HTERT RPE-1 (cell line): ENCODE results near the gene BHLHE23.

Experiments
- in situ Hi-C: fragments of 300-500 bp; cut with MboI; formaldehyde crosslinking; loops from 4 replicates; pipeline ENCODE4 v1.14.3; 2020; ENCODE audit warnings: low sequenced_read_pairs

BHLHE23 gene

DNA sequence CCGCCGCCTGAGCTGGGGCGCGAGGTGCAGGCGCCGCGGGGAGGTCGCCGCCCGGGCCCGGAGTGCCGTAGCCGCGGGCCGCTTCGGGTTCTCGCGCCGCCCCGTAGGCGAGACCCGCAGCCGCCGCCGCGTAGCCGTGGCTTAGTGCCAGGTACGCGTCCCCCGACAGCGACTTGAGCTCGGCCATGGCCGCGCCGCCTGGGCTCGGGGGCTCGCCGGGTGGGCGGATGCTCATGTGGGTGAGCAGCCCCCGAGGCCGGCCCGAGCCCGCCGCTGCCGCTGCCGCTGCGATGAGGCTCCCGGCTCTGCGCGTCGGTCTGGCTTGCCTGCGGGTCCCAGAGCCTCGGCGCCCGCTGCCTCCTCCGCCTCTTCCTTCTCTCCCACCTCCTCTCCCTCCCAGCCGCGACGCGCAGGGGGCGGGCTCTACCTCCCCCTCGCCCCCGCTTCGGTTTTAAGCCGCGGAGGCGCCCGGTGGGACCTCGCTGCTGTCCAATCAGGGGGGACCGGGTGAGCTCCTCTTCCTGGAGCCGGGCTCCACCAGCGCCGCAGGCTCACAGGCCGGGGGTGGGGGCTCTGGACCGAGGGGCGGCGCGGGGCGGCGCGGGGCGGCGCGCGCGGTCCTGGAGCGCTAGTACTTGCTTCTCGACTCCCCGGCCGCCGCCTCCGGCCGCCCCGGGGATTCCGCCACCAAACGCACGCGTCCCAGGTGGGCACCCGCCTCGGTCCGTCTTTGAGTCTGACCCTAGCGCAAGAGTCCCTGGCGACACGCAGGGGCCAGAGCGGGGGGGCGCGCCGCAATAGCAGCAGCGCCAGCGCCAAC lies at the start of gene BHLHE23:
Gene BHLHE23, minus strand, starts transcription at position 425 of the 820 bp plus-strand sequence. Its CDS starts 190 bp downstream, at position 235.
- in situ Hi-C loops = no loop called here

DNA sequence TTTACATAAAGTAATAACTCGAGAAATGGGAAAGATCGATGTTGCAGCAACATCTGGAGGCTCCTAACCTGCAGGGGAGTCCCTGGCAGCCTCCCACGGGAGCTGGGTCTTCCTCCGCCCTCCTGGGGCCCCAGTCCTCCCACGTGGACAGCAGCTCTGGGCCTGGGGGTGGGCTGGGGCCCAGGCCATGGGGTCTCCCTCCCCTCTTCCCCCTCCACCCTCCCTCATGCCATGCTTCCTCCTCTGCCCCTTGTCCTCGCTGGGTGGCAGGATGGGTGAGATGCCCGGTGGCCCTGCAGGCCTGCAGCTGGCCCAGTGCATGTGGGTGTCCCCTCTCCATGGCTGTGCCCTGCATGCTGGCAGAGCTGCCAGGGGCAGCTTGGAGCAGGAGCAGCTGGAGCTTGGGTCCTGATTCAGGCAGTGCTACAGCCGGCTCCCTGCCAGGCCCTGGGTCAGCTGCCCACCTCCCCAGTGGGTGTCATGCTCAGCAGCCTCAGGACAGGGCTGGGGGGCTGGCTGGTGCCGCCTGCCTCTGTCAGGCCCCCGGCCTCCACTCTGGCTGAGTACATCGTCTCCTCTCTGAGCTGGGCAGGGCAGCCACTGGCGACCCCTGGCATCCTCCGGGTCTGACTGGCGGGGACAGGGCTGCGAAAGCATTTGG lies 48.9 kb upstream of the BHLHE23 start:
- in situ Hi-C loops = no loop called here

DNA sequence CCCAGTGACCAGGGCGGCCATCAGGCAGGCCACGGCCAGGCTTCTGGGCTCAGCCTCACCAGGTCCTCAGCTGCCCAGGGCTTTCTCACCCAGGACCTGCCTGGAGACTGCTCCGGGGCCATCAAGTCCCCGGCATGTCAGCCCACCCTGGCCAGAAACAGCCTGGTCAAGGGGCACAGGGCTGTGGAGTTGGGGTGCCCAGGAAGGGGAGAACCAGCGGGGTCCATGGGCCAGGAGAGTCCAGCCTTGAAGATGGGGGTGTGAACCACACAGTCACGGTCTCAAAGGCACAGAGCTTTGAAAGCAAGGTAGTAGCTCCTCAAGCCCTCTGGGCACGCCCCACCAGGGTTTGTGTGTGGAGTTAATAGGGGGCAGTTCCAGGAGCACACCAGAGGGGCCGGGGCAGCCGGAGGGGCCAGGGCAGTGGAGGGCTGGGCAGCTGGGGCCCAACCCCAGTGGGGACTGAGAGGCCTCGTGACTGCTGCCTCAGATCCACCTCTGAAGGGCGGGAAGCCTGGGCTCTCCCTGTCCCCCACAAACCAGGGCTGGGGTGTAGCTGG lies 48.0 kb upstream of the BHLHE23 start:
- in situ Hi-C loops = no loop called here

DNA sequence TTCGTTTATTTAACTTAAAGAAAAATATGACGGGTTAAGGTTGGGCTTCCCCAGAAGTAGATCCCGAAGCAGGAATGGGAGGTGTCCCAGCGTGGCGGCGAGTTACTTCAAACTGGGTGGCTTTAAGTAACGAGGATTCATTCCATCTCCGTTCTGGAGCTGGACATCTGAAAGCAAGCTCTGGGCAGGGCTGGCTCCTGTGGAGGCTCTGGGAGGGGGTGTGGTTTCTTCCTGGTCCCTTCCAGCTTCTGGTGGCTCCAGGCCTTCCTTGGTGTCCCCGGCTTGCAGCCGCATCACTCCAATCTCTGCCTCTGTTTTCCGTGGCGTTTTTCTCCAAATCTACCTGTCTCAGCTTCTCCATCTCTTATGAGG lies 47.3 kb upstream of the BHLHE23 start:
- in situ Hi-C loops = no loop called here

DNA sequence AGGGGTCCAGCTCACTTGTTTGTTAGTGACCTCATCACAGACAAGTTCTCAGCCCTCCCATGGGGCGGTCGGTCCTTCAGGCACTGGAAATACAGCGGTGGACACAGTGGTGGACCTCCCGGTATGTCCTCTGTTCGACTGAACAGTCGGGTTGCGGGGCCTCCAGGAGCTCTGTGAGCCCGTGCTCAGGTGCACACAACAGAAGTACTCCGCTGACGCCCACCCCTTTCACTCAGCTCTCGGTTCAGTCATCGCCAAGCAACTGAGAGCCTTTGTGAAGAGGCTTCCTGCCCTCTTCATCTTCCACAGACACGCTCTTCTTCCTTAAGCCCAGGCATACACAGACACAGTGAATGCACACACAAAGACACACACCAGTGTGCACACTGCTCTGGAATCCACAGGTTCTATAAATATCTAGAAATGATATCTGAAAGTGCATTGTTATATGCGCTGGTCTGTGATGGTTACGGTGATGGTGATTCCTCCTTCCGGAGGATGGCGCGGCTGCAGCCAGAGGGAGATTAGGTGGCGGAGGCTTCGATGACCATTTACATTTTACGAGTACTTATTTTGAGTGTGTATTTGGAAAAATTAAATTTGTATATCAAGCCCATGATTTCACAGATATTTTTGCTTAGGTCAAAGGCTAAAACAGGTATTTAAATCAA lies 46.8 kb upstream of the BHLHE23 start:
- in situ Hi-C loops = no loop called here

DNA sequence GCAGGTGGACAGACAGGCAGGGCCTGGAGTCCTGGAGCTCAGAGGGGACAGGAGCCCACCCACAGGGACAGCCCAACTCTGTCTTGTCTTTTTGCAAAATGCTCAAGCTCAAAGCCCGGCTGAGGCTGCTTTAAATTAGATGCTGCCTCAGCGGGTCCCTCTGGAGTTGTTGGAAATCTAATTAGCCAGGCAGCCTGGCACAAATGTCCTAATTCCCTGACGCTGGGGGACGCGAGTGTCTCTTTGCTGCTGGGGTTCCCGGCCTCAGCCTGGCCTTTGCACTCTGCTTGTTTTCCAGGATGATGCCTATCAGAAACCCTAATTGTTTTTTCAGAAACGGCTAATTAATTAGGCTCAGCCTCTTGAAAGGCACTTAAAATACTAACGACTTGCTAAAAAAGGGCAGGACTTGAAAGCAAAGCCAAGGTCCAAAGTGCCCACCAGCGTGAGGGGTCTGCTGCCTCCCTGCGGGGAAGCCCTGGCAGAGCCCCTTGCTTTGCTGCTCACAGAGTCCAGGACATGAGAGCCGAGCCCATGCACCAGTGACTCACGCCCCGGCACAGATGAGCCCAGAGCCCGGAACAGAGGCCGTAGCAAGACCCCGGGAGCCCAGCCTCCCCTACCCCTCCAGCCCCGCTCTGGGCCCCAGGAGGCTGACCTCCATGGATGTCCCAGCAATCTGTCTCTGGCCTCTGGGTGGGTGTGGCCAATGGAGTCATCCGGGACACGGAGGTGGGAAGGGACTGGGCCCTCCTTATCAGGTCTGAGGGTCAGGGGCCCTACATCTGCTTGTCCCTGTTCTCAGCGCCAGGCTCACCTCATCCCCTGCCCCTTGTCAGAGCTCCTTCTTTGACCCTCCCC lies 46.0 kb upstream of the BHLHE23 start:
- in situ Hi-C loops = no loop called here

DNA sequence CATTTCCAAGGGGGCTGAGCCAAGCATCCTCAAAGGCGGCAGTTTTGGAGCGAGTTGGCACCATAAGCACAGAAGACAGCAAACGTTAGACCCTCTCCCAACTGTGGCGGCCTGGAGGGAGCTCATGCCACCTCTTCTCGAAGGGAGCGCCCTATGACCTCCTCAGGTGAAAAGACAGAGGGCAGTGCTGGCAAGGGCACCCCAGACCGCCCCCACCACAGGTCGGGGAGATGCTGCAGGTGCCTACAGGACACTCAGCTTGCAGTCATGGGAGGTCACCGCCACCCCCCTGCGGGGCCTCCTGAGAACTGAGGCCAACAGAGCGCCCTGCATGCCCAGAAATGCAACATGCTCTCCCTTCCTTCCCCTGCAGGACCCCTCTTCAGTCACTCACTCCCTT lies 45.1 kb upstream of the BHLHE23 start:
- in situ Hi-C loops = no loop called here

DNA sequence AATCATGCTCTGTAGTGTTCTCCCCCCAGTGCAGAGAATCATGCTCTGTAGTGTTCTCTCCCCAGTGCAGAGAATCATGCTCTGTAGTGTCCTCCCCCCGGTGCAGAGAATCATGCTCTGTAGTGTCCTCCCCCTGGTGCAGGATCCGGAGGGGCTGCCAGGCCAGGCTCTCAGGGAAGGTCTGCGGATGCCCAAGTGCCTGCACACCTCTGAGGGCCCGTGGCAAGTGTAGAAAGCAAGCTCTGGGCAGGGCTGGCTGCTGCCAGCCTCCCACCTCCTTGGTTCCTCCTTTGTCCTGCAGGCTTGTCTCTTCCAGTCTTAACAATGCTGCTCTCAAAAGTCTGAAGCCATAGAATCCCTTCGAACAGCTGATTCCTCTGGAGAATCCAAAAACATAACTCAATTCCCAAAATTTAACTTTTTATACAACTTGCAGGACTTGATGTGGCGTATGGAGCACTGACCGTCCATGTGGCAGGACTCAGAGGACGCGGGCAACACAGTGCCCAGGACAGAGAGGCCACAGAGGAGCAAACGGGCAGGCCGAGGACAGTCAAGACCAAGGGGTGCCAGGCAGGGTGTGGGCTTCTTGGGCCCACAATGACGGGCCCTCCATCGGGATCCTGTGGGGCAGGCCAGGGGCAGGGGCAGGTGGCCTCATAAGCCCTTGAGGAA lies 44.6 kb upstream of the BHLHE23 start:
- in situ Hi-C loops = no loop called here

DNA sequence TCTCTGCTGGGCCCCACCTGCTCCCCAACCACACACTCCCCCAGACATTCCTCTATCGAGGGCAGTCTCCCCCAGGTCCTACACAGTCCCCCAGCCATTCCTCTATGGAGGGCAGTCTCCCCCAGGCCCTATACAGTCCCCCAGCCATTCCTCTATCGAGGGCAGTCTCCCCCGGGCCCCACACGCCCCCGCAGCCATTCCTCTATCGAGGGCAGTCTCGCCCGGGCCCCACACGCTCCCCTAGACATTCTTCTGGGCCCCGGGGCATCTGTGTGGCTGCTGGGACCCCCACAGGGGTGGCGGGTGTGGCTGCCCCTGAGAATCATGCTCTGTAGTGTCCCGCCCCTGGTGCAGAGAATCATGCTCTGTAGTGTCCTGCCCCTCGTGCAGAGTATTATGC lies 43.6 kb upstream of the BHLHE23 start:
- in situ Hi-C loops = no loop called here

DNA sequence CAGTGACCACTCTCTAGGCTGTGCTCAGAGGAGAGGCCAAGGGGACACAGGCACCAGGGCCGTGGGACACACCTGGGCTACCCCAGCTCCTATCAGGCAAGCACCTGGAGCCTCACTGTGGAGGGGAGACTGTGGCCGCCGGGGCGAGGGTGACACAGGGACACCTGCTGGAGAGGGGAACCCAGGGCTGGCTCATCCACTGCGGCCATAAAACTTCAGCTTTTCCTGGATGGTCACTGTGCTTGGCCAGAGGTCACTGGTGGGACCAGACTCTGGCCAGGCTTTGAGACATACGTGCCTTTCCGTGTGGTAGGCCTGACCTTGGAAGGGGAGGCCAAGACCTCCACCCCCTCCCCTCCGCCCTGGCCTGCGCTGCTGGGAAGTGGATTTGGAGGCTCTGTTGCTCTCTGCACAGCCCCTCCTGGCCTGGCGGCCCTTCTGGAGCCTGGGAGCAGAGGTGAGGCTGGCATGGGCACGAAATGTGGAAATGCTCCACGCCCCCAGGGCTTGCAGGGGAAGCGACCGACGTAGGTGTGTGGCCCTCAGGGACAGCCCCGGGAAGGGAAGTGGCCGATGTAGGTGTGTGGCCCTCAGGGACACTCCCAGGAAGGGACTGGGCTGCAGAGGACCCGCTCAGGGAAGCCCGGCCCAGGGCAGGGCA lies 42.9 kb upstream of the BHLHE23 start:
- in situ Hi-C loops = no loop called here

DNA sequence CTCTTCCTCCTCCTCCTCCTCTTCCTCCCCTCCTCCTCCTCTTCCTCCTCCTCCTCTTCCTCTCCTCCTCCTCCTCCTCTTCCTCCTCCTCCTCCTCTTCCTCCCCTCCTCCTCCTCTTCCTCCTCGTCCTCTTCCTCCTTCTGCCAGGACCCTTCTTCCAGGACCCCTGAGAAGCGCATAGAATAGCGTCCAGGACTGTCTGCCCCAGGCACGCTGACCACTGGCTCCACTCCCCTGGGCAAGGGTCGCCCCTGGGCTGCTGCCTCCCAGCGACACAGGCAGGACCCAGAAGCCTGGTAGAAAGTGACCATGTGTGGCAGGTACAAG lies 42.4 kb upstream of the BHLHE23 start:
- in situ Hi-C loops = no loop called here

DNA sequence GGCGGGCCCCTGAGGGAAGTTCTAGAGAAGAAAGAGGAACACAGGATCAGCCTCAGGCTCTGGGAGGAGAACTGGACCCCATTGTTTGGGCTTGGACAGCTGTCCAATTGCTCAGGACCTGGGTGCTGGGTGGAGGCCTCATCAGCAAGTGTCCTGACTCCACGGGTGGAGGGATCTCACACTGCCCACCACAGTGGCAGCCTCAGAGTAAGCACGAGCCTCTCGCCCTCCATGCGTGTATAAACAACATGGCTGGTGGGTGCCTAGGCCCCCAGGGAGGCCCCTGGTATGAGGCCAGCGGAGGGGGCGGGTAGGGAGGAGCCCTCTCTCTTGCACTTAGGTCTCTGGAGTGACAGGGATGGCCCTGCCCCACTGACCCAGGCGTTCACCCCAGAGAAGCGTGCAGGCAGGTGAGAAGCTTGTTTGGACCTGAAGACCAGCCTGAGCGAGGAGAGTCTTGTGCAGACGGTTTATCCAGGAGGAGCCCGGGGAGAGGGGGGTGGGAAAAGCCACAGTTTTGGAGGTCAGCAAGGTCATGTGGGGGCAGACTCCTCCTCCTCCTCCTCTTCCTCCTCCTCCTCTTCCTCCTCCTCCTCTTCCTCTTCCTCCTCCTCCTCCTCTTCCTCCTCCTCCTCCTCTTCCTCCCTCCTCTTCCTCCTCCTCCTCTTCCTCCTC lies 41.9 kb upstream of the BHLHE23 start:
- in situ Hi-C loops = no loop called here

DNA sequence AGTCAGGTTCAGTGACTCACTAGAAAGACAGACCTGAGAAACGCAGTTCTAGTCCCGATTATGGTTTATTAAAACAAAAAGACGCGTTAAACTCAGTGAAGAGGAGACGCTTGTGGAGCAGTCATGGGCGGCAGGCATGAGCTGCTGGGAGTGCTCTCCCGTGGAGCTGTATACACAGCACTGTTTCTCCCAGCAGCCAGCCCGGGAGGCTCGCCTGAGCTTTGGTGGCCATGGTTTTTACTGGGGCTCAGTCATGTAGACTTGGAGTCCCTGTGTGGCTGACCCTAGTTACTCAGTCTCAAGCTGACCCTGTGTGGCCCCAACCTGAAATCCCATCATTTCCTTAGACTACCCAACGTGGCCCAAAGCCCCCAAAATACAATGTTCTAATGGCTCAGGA lies 41.2 kb upstream of the BHLHE23 start:
- in situ Hi-C loops = no loop called here

DNA sequence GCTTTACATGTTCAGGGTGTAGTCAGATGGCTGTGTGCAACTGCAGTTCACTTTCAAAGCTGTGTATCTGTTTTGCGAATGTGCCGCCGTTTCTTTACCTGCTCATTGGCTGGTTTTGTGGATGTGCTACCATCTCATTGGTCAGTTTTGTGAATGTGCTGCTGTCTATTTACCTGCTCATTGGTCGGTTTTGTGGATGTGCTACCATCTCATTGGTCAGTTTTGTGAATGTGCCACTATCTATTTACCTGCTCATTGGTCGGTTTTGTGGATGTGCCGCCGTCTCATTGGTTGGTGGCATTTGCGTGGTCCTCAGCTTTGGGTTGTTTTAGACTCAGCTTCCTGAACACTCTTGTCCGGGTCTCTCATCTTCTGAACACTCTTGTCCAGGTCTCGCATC lies 40.5 kb upstream of the BHLHE23 start:
- in situ Hi-C loops = no loop called here

DNA sequence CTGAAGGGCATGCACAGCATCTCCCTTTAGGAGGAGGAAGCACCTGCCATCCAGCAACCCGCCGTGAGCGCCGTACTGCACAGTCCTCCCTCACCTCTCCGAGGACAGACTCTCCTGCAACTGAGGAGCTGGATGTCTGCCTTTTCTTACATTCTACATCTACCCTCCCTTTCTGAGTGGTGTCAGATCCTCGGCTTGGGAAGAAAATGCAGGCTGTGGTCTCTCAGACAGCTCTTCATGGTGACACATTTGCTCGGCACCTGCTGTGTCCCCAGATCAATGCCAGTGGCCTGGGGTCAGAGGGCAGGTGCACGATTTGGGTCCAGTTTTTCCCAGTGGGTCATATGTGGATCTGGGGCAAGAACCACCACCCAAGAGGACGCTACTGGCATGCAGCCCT lies 40.1 kb upstream of the BHLHE23 start:
- in situ Hi-C loops = no loop called here

DNA sequence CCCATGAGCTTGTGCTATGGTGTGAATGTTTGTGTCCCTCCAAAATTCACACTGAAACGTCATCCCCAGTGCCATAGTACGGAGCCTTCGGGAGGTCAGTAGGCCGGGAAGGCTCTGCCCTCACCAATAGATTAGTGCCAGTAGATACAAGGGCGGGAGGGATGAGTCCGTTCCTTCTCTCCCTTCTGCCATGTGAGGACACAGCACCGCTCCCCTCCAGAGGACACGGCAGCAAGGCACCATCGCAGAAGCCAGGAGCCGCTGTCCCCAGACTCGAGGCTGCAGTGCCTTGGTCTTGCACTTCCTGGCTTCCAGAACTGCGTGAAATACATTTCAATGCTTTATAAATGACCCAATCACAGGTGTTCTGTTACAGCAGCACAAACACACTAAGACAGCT lies 39.2 kb upstream of the BHLHE23 start:
- in situ Hi-C loops = no loop called here

DNA sequence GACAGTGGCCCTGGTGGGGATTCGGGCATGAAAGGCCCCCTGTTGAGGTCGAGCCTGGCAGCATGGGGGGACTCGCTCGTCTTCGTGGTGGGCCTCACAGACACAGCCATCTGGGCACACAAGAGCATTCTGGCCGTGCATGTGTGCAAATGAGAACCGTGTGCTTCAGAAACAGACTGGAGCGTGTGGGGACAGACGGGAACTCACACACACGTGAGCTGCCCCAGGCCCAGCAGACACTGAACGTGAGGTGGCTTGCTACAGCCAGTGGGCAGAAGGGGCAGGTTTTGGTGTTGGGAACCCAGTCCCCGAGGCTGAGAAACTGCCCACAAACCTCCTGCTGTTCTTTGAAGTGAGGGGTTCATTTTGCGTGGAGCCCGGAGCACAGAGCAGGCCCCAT lies 38.6 kb upstream of the BHLHE23 start:
- in situ Hi-C loops = no loop called here

DNA sequence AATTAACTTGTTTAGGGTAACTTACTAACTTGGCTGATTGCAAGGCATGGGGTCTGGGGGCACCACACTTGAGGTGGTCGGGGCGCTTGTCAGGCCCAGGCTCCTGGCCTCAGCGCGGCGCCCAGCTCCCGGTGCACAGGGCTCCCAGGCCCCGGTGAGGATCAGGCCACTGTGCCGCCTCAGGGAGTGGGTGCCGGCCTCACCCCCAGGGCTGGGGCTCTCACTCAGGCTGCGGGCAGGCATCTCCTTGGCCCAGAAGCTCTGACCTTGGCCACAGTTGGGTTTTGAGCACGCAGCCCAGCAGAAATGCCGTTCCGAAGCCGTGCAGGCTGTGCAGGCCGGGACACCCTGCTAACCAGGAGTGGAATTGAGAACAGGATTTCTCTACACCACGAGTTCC lies 37.8 kb upstream of the BHLHE23 start:
- in situ Hi-C loops = no loop called here

DNA sequence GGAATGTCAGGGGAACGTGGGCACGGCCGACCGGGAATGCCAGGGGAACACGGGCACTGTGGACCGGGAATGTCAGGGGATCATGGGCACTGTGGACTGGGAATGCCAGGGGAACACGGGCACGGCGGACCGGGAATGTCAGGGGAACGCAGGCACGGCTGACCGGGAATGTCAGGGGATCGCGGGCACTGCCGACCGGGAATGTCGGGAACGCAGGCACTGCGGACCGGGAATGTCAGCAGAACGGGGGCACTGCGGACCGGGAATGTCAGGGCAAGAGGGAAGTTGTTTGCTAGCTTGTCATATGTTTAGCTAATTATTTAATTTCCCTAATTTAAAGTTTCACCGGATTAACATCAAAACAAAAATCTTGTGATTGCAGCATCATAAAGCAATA lies 37.4 kb upstream of the BHLHE23 start:
- in situ Hi-C loops = no loop called here
